GM21786 (cell line): ENCODE data around the gene COMT.

Experiments used
- ATAC-seq: cut with Tn5 transposase; IDR thresholded peaks from one replicate; pipeline ENCODE4 v1.9.1; 2021; ENCODE audit not compliant: unreplicated experiment

The COMT gene

GRCh38 chr22:19955241-19956128 is 13.9 kb downstream of the COMT start:
- ATAC-seq: no peak

GRCh38 chr22:19957445-19957844 is 15.9 kb downstream of the COMT start:
- no peak for ATAC-seq

- ATAC-seq: no peak
Observed at GRCh38 chr22:19958083-19959042, 16.8 kb downstream of the COMT start.

- no peak for ATAC-seq
Observed at GRCh38 chr22:19959043-19959586, 17.5 kb downstream of the COMT start.

GRCh38 chr22:19959587-19960490 is 18.3 kb downstream of the COMT start:
- ATAC-seq: no peak

GRCh38 chr22:19960491-19961200 is 19.1 kb downstream of the COMT start:
- no peak for ATAC-seq

GRCh38 chr22:19961201-19961580 is 19.6 kb downstream of the COMT start:
- ATAC-seq: no peak

GRCh38 chr22:19961868-19962245 is 20.3 kb downstream of the COMT start:
- ATAC-seq: no peak

GRCh38 chr22:19962246-19962908 is 20.8 kb downstream of the COMT start:
- no peak for ATAC-seq

- ATAC-seq: no peak
Observed at GRCh38 chr22:19962909-19963806, 21.6 kb downstream of the COMT start.

- ATAC-seq: no peak
Observed at GRCh38 chr22:19963863-19964642, 22.5 kb downstream of the COMT start.

GRCh38 chr22:19964701-19965386 is 23.3 kb downstream of the COMT start:
- ATAC-seq: no peak

- ATAC-seq: no peak
Observed at GRCh38 chr22:19965771-19966709, 24.5 kb downstream of the COMT start.

GRCh38 chr22:19966908-19967750 is 25.6 kb downstream of the COMT start:
- ATAC-seq: no peak

GRCh38 chr22:19967850-19968449 is 26.4 kb downstream of the COMT start:
- no peak for ATAC-seq
